G401.6 (cell line): ENCODE results near the gene TMEM150B.

ENCODE experiments used
- FAIRE-seq: peaks from 2 replicates; lab custom pipeline; 2012; peaks lifted over from hg19 to GRCh38; lab: Jason Lieb, UNC

TMEM150B gene

GRCh38 chr19:55305491-55305890, 19.6 kb downstream of the TMEM150B start:
- FAIRE-seq, result no peak

GRCh38 chr19:55304980-55305379, 20.2 kb downstream of the TMEM150B start:
- no peak for FAIRE-seq

GRCh38 chr19:55304279-55304978, 20.7 kb downstream of the TMEM150B start:
- peak; percentile 21 for FAIRE-seq

- no peak for FAIRE-seq
These were observed 21.7 kb downstream of the TMEM150B start for GRCh38 chr19:55303477-55303876.

GRCh38 chr19:55302318-55302703, 22.8 kb downstream of the TMEM150B start:
- FAIRE-seq, result no peak

GRCh38 chr19:55301459-55302317, 23.5 kb downstream of the TMEM150B start:
- FAIRE-seq, result no peak

GRCh38 chr19:55300886-55301458, 24.2 kb downstream of the TMEM150B start:
- no peak for FAIRE-seq

- no peak for FAIRE-seq
These were observed 25.1 kb downstream of the TMEM150B start for GRCh38 chr19:55299991-55300390.

GRCh38 chr19:55297267-55297666, 27.9 kb downstream of the TMEM150B start:
- FAIRE-seq, result no peak

- FAIRE-seq, result peak; percentile 92
These were observed 35.9 kb downstream of the TMEM150B start for GRCh38 chr19:55289117-55289796.

- no peak for FAIRE-seq
These were observed 37.6 kb downstream of the TMEM150B start for GRCh38 chr19:55287361-55288079.

- FAIRE-seq, result no peak
These were observed 39.8 kb downstream of the TMEM150B start for GRCh38 chr19:55285229-55285890.

GRCh38 chr19:55284405-55285058, 40.6 kb downstream of the TMEM150B start:
- no peak for FAIRE-seq

GRCh38 chr19:55283548-55284377, 41.4 kb downstream of the TMEM150B start, which contains the start of gene BRSK1:
Gene BRSK1 (plus strand): TSS chr19:55283997. CDS start chr19:55284443, 446 bp downstream.
- no peak for FAIRE-seq

GRCh38 chr19:55279770-55280643, 45.1 kb downstream of the TMEM150B start, which contains the start of gene HSPBP1:
Gene HSPBP1 (minus strand): TSS chr19:55280110. CDS start chr19:55279608, 502 bp downstream.
- FAIRE-seq, result peak; percentile 98

- no peak for FAIRE-seq
These were observed 45.8 kb downstream of the TMEM150B start for GRCh38 chr19:55279340-55279739.

GRCh38 chr19:55278391-55279135, 46.6 kb downstream of the TMEM150B start:
- no peak for FAIRE-seq

GRCh38 chr19:55277494-55277893, 47.6 kb downstream of the TMEM150B start:
- no peak for FAIRE-seq
